GM23248 (cell line): ENCODE results near the gene ATF2. TPM values are rescaled to one million over a fixed set of nuclear protein-coding genes. Genes with fewer than 3 reads are reported as not detected.

Experiments
- DNase-seq: peaks from one replicate; pipeline ENCODE4 v3.0.0-alpha.2; 2015
- H2AFZ ChIP-seq: fragments of 200-600 bp; sonication (generic); 2 replicates; pipeline ENCODE4 v1.6.1; 2016; ENCODE audit warnings: antibody characterized with exemption
- H3F3A ChIP-seq: fragments of 200-600 bp; sonication (generic); 2 replicates; pipeline ENCODE4 v1.6.1; 2016; ENCODE audit warnings: mild to moderate bottlenecking, antibody characterized with exemption, mixed run types; ENCODE audit not compliant: insufficient read depth
- H3K27ac ChIP-seq: fragments of 200-600 bp; sonication (generic); 2 replicates; pipeline ENCODE4 v1.5.1; 2016; ENCODE audit warnings: mild to moderate bottlenecking
- H3K27me3 ChIP-seq: fragments of 200-600 bp; sonication (generic); replicated peaks from 2 replicates; pipeline ENCODE4 v1.6.1; 2016; ENCODE audit warnings: mild to moderate bottlenecking; ENCODE audit not compliant: insufficient read depth
- H3K36me3 ChIP-seq: fragments of 200-600 bp; sonication (generic); 2 replicates; pipeline ENCODE4 v1.6.1; 2016; ENCODE audit warnings: low read depth, mild to moderate bottlenecking
- H3K4me1 ChIP-seq: fragments of 200-600 bp; sonication (generic); 2 replicates; pipeline ENCODE4 v1.6.1; 2016; ENCODE audit warnings: mild to moderate bottlenecking; ENCODE audit not compliant: insufficient read depth
- H3K4me2 ChIP-seq: fragments of 200-600 bp; sonication (generic); one replicate; pipeline ENCODE4 v1.6.1; 2016; ENCODE audit warnings: mild to moderate bottlenecking; ENCODE audit not compliant: unreplicated experiment
- H3K4me3 ChIP-seq: fragments of 200-600 bp; sonication (generic); 2 replicates; pipeline ENCODE4 v1.5.1; 2016; ENCODE audit warnings: mild to moderate bottlenecking
- H3K79me2 ChIP-seq: fragments of 200-600 bp; sonication (generic); 2 replicates; pipeline ENCODE4 v1.6.1; 2016; ENCODE audit warnings: mild to moderate bottlenecking; ENCODE audit not compliant: insufficient read depth
- H3K9ac ChIP-seq: fragments of 200-600 bp; sonication (generic); 2 replicates; pipeline ENCODE4 v1.6.1; 2016; ENCODE audit warnings: mild to moderate bottlenecking
- H3K9me2 ChIP-seq: fragments of 200-600 bp; sonication (generic); 2 replicates; pipeline ENCODE4 v1.6.1; 2016; ENCODE audit warnings: mixed run types, mild to moderate bottlenecking, moderate library complexity; ENCODE audit not compliant: insufficient read depth
- H3K9me3 ChIP-seq: fragments of 200-600 bp; sonication (generic); one replicate; pipeline ENCODE4 v1.6.1; 2017; ENCODE audit warnings: low read depth
- H4K20me1 ChIP-seq: fragments of 200-600 bp; sonication (generic); 2 replicates; pipeline ENCODE4 v1.6.0; 2016; ENCODE audit not compliant: insufficient read depth
- EZH2 ChIP-seq: fragments of 200-600 bp; sonication (generic); IDR thresholded peaks from 2 replicates; pipeline ENCODE4 v1.6.1; 2018; ENCODE audit warnings: antibody characterized with exemption, mild to moderate bottlenecking; ENCODE audit not compliant: insufficient read depth, poor library complexity, severe bottlenecking
- EZH2phosphoT487 ChIP-seq: fragments of 200-600 bp; sonication (generic); IDR thresholded peaks from 2 replicates; pipeline ENCODE4 v1.6.1; 2018; ENCODE audit warnings: antibody characterized with exemption, moderate library complexity, mild to moderate bottlenecking, low read depth; ENCODE audit not compliant: insufficient read depth
- WGBS, 2 experiments: methylation state at CpG; one replicate each; pipeline ENCODE4 v1.1.6; 2015 to 2017; ENCODE audit warnings: low lambda C conversion rate in 2 of 2, low coverage in 1 of 2; ENCODE audit errors: missing lambda C conversion rate in 2 of 2; 5-methylcytosine and 5-hydroxymethylcytosine counted together
- in situ Hi-C: fragments of 300-500 bp; cut with MboI; formaldehyde crosslinking; loops from 2 replicates; pipeline ENCODE4 v1.15.0; 2020
- polyA plus RNA-seq: library from polyadenylated mRNA; unstranded; fragments of >200 nt; fragmentation: Nextera tagmentation; extraction: Ambion mirVana; gene quantifications from 2 replicates; pipeline ENCODE4 v1.2.1, GENCODE V29; 2016
- total RNA-seq: library from RNA; depleted of rRNA; stranded (reverse); fragments of >200 nt; shearing (Covaris generic); gene quantifications from 2 replicates; pipeline ENCODE4 v1.2.3, GENCODE V29; 2014; rRNA removed

The ATF2 gene, protein sequence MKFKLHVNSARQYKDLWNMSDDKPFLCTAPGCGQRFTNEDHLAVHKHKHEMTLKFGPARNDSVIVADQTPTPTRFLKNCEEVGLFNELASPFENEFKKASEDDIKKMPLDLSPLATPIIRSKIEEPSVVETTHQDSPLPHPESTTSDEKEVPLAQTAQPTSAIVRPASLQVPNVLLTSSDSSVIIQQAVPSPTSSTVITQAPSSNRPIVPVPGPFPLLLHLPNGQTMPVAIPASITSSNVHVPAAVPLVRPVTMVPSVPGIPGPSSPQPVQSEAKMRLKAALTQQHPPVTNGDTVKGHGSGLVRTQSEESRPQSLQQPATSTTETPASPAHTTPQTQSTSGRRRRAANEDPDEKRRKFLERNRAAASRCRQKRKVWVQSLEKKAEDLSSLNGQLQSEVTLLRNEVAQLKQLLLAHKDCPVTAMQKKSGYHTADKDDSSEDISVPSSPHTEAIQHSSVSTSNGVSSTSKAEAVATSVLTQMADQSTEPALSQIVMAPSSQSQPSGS
- 31.7 and 33.8 TPM in 2 replicates for total RNA-seq
- polyA plus RNA-seq = 26.8 and 29.5 TPM in 2 replicates

DNA sequence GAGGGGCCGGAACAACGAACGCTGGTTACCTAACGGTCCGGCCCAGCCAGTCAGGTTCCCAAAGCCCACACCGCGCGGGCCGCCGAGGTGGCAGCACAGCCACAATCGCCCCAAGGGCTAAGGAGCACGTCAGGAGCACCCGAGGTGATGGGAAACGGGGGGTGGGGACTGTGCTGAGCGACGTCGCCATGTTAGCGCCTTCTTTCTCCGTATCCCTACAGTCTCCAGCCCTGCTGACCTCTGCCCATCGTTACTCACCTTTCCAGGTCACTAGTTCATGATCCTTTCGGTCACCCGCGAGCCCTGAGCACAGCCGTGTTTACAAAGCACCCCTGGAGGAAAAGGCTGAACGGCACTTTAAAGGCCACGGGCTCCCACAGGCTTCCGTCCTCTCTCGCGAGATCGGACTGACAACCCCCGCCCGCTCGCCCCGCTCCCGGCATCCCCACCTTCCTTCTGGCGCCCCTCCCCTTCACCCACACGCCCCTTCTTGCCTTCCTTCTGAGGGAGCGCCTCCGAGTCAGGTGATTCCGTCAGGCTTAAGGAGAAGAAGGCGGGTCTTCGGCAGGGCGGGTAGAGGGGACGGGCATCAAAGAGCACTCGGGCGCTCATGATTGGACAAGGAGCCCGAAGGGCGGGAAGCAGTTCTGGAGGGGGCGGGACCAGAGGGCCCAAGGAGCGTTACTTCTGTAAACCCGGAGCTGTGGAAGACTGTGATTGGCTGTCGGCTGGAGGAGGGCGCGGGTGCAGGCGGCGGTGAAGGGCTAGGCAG lies at the start of gene ATF2:
ATF2 (minus strand) TSS at position 412 of the 772 bp plus-strand sequence. CDS start 31,760 bp downstream, outside the sequence.
- WGBS, 2 experiments = 0 to 1% methylated on average over 44 to 56 of the region's 56 CpGs
- Histone ChIP-seq H3K9ac (peak within 1 kb of the TSS; percentile 99), H2AFZ (peak within 1 kb of the TSS; percentile 95), H3K79me2 (peaks cover 50% of the 10 kb centered on the region), H3K9me2 (no peaks in the 10 kb centered on the region), H4K20me1 (no peaks in the 10 kb centered on the region), H3K27ac (peak within 1 kb of the TSS; percentile 94), H3K4me2 (peak within 1 kb of the TSS; percentile 93), H3K9me3 (no peaks in the 10 kb centered on the region), H3F3A (peaks cover 14% of the 10 kb centered on the region), H3K36me3 (no peaks in the 10 kb centered on the region), H3K27me3 (no peaks in the 10 kb centered on the region), H3K4me1 (no peaks in the 10 kb centered on the region), H3K4me3 (peak within 1 kb of the TSS; percentile 99)
- in situ Hi-C loops = no loop called here
- DNase-seq = peak; percentile 100
- TF ChIP-seq EZH2 (no peak), EZH2phosphoT487 (no peak)

DNA sequence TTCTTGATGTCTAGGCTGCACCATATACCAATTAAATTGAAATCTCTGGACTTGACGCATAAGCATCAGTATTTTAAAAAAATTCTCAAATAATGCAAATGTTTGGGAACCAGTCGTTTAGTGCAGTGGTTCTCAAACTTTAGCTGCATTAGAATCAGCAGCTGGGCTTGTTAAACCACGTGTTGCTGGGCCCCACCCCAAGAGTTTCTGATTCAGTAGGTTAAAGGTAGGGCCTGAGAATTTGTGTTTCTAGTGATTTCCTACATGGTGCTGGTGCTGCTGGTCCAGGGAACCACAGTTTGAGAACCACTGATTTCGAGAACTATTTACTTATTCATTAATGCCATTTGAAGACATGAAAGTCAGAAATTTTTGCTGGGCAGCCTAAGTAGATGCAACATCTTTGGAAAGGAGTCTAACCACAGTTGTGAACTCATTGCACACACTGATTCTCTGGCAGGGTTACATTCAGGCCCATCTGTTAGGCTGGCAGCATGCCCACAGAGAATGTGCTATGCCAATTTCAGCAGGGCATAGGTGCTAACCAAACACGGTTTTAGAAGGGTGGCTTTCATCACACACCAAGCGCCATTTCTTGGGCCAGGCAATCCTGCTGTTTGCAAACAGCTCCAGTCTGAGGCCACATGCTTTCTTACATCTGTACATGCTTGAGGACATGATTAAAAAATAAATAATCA lies 39.9 kb upstream of the ATF2 start:
- Histone ChIP-seq H3K4me3 (no peak overlapping the region), H3K4me1 (no peaks in the 10 kb centered on the region), H3K79me2 (no peaks in the 10 kb centered on the region), H3K9me3 (no peaks in the 10 kb centered on the region), H3K9ac (no peak overlapping the region), H3F3A (no peaks in the 10 kb centered on the region; the same call in 1 of the 2 replicates), H3K27ac (no peak overlapping the region), H3K27me3 (0 out of 2 replicates have a peak, but pooled peaks cover 4% of the 10 kb centered on the region), H3K36me3 (no peaks in the 10 kb centered on the region), H3K9me2 (no peaks in the 10 kb centered on the region), H3K4me2 (no peak overlapping the region), H2AFZ (no peak overlapping the region), H4K20me1 (no peaks in the 10 kb centered on the region)
- WGBS, 2 experiments = 51 to 52% methylated on average over 6 of the region's 6 CpGs
- in situ Hi-C loops = no loop called here
- DNase-seq = no peak
- TF ChIP-seq EZH2 = no peak
- TF ChIP-seq EZH2phosphoT487 = no peak

- no peak for TF ChIP-seq EZH2phosphoT487
- TF ChIP-seq EZH2 = no peak
- Histone ChIP-seq H3F3A (no peaks in the 10 kb centered on the region; the same call in 1 of the 2 replicates), H3K4me3 (no peak overlapping the region), H3K36me3 (no peaks in the 10 kb centered on the region), H4K20me1 (no peaks in the 10 kb centered on the region), H3K4me1 (no peaks in the 10 kb centered on the region), H3K27me3 (peaks cover 8% of the 10 kb centered on the region; the same call in 1 of the 2 replicates), H3K9me2 (no peaks in the 10 kb centered on the region), H3K4me2 (no peak overlapping the region), H3K27ac (no peak overlapping the region), H3K9me3 (no peaks in the 10 kb centered on the region), H3K79me2 (no peaks in the 10 kb centered on the region), H3K9ac (no peak overlapping the region), H2AFZ (no peak overlapping the region)
- WGBS, 2 experiments = 48 to 64% methylated on average over 3 of the region's 3 CpGs
- no peak for DNase-seq
- in situ Hi-C loops = no loop called here
Observed at GRCh38 chr2:175206866-175207265, 38.9 kb upstream of the ATF2 start.

GRCh38 chr2:175205523-175205922 lies 37.5 kb upstream of the ATF2 start:
- Histone ChIP-seq H3K27me3 (peaks cover 7% of the 10 kb centered on the region; the same call in 1 of the 2 replicates), H3K9me3 (no peaks in the 10 kb centered on the region), H3K79me2 (no peaks in the 10 kb centered on the region), H3F3A (no peaks in the 10 kb centered on the region; the same call in 1 of the 2 replicates), H2AFZ (no peak overlapping the region), H3K4me3 (no peak overlapping the region), H3K4me1 (no peaks in the 10 kb centered on the region), H3K9ac (no peak overlapping the region), H3K36me3 (no peaks in the 10 kb centered on the region), H4K20me1 (no peaks in the 10 kb centered on the region), H3K4me2 (no peak overlapping the region), H3K27ac (no peak overlapping the region), H3K9me2 (no peaks in the 10 kb centered on the region)
- WGBS, 2 experiments = 44 to 45% methylated on average over 3 of the region's 3 CpGs
- DNase-seq = peak; percentile 53
- in situ Hi-C loops = no loop called here
- no peak for TF ChIP-seq EZH2
- TF ChIP-seq EZH2phosphoT487 = no peak
